GM19239 (cell line): ENCODE results near the gene TRAPPC4.
A peak's percentile ranks its signal among the peaks of the same experiment; 100 is the strongest.
"Not testable (repeated sequence)": the region's sequence is repeated elsewhere in the genome, so short reads cannot be mapped to it uniquely, and the experiment has no call there.

ENCODE experiments used
- DNase-seq: peaks from one replicate; pipeline ENCODE4 v3.0.0; 2011; ENCODE audit warnings: low spot score; ENCODE audit not compliant: insufficient read length
- FAIRE-seq: peaks from 2 replicates; lab custom pipeline; 2011; peaks lifted over from hg19 to GRCh38; lab: Jason Lieb, UNC

Gene TRAPPC4

GRCh38 chr11:119030329-119031047, 11.9 kb downstream of the TRAPPC4 start, which contains the start of gene SLC37A4:
TSS of gene SLC37A4 (minus strand) at chr11:119030877.
- DNase-seq (peak; percentile 95), FAIRE-seq (peak; percentile 97)

DNA sequence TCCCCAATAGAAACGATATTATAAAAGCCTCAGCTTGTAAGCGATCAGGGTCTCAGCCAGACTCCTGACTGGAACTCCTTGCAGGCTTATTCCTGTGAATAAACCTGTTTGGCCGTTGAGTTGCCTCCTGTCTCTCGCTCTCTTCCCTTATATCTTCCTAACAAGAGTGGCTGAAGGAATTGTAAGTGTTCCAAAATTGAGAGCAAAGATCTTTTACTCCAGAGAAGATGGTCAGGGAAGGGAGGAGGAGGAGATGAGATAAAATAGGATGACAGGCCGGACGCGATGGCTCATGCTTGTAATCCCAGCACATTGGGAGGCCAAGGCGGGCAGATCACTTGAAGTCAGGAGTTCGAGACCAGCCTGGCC, 13.3 kb downstream of the TRAPPC4 start:
- DNase-seq (no peak), FAIRE-seq (no peak)

GRCh38 chr11:119033421-119033820, 14.9 kb downstream of the TRAPPC4 start:
- DNase-seq, FAIRE-seq: not testable (repeated sequence)

DNA sequence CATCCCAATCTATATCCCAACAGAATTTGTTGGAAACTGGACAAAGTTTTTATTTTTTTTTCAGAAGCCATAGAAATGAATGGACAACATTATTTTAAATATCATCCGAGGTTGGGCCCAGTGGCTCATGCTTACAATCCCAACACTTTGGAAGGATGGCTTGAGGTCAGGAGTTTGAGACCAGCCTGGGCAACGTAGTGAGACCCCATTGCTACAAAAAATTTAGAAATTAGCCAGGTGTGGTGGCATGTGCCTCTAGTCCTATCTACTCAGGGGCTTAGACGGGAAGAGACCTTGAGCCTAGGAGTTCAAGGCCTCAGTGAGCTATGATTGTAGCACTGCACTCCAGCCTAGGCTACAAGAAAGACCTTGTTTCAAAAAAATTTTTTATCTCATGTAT, 16.2 kb downstream of the TRAPPC4 start:
- DNase-seq (no peak), FAIRE-seq (no peak)

DNA sequence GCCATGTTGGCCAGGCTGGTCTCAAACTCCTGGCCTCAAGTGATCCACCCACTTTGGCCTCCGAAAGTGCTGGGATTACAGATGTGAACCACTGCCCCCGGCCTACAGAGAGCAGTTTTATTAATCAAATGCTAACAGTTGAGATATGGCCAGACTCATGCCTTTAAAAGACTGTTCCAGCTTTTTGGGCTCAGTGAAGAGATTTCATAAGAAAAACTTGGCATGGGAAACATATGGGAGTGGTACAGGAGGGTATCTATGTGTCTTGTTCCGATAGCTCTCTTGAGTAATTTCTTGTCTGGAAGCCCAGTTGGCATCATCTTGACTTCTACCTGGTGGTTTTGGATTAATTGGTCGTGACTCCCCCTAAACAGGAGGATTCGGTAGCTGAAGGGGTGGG, 20.3 kb downstream of the TRAPPC4 start:
- FAIRE-seq, result no peak
- no peak for DNase-seq

GRCh38 chr11:119039471-119039870, 20.9 kb downstream of the TRAPPC4 start:
- DNase-seq, FAIRE-seq: not testable (repeated sequence)

DNA sequence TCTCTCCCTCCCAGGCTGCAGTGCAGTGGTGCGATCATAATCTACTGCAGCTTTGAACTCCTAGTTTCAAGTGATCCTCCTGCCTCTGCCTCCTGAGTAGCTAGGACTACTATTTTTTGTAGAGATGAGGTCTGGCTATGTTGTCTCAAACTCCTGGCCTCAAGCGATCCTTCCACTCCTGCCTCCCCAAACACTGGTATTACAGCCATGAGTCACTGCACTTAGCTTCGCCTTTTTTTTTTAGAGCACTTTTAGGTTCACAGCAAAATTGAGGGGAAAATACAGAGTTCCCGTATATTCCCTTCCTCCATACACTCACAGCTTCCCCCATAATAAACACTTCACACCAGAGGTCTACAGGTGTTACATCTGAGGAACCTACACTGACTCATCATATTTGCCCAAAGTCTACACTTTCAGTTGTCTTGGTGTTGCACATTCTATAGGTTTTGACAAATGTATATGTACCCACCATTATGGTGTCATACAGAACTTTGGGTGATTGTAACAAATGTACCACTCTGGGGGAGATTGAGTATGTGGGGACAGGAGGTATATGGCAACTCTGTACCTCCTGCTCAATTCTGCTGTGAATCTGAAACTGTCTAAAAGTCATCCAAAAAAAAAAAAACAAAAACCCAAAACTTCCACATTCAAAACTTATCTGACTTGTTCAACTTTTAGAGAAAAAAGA, 23.4 kb downstream of the TRAPPC4 start:
- DNase-seq (no peak), FAIRE-seq (no peak)

- FAIRE-seq, result no peak
- no peak for DNase-seq
Observed at GRCh38 chr11:119042927-119043326, 24.4 kb downstream of the TRAPPC4 start.

DNA sequence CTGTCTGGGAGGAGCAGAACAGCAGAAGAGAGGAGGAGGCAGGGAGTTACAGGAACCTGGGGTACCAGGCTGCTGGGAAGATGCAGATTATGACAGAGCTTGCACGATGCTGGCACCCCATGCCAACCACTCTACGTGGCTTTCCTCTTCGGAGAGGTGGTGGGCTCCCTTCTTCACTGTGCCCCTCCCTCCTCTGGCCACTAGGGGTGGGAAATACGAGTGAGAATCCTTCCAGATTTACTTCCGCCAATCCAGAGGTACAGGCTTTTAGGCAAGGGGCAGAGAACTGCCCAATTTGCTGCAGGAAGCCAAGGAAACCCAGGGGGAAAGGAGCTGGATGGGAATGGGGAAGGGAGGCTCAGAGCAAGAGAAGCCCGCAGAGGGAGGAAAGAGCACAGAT, 26.1 kb downstream of the TRAPPC4 start:
- DNase-seq, result no peak
- no peak for FAIRE-seq

DNA sequence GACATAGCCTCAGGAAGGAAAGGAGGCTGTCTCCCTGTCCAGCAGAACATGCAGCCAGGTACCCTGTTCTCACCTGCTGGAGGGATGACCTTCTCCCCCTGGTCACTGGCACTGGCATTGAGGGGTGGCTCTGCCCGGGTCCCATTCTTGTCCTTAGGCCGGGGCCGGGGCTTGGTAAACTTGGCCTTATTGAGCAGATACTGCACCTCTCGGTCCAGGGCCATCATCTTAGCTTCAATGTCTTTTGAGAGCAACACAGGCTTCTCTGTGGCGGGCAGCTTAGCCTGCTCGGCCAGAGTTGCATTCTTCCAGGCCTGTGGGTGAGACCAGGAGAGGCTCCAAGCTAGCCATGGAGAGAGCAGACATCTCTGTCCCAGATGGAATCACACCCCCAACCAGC, 27.9 kb downstream of the TRAPPC4 start:
- DNase-seq, result no peak
- no peak for FAIRE-seq

- DNase-seq (no peak), FAIRE-seq (no peak)
Observed at GRCh38 chr11:119047205-119047604, 28.6 kb downstream of the TRAPPC4 start.

- FAIRE-seq, result no peak
- no peak for DNase-seq
Observed at GRCh38 chr11:119048644-119049043, 30.1 kb downstream of the TRAPPC4 start.

DNA sequence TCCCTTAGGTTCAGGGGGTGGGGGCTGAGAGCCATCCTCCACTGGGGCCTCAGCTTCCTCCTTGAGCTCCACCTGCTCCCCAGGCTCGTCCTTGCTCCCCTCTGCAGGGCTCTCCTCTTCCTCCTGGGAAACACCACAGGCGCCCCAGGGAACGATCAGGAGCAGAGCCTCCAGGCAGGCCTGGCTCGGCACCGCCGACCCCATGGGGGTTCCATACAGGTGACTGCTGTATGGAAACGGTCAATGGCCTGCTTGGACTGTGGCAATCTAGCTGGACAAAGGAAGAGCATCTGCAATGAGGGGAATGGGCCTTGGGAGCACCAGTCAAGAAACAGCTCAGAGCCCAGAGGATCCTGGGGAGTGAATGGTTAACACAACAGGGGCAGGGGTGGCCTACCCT, 30.5 kb downstream of the TRAPPC4 start:
- FAIRE-seq (no peak), DNase-seq (no peak)

DNA sequence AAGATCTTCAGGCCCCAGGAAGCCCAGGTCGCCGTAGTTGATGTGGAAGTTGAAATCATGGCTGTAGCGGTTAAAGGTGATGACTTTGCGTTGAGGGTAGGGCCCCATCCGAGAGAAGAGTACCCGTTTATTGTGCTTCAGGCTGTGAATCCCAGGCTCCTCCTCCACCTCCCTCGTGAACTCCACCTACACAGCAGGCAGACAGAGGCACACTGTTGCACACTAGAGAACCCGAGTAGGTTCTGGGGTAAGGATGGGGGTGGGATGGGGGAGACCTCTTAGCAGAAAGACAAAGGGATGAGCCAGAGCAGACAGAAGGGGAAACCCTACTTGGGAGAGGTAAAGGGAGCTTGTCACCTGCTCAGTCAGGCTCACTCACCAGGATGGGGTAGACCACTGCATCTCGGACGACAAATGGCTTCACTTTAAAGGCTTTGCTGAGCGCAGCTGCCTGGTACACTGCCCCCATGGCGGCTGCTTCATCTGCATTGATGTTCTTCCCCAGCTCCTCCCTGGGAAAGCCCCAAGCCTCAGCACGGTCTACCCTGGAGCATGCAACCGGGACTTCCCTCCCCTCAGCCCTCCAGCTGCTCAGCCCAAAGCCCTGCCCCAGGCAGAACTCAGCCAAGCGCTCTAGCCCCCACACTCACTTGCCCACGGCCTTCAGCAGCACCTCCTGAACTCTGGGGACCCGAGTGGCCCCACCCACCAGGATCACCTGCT, 33.0 kb downstream of the TRAPPC4 start:
- FAIRE-seq (peak; percentile 64), DNase-seq (no peak)

GRCh38 chr11:119052163-119052814, 33.7 kb downstream of the TRAPPC4 start:
- DNase-seq, result no peak
- no peak for FAIRE-seq

DNA sequence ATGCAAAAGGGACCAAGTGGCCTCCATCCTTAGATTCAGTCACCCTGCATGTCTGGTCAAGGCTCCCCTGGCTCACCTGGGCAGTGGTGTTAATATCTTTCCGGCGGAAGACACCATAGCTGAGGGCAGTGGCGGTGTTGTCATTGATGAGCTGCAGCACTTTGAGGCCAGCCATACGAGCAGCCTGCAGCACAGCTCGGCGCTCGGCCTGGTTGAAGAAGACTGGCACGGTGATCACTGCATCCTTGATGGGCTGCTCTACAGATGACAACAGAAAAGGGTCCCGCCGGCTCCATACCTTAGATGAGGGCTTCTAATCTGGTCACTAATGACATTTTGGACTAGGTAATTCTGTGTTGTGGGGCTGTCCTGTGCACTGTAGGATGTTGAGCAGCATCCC, 35.9 kb downstream of the TRAPPC4 start:
- FAIRE-seq, result no peak
- DNase-seq, result no peak

- DNase-seq, result no peak
- FAIRE-seq, result no peak
Observed at GRCh38 chr11:119055901-119056300, 37.3 kb downstream of the TRAPPC4 start.

GRCh38 chr11:119056421-119056999, 37.9 kb downstream of the TRAPPC4 start:
- FAIRE-seq (peak; percentile 55), DNase-seq (peak; percentile 37)

DNA sequence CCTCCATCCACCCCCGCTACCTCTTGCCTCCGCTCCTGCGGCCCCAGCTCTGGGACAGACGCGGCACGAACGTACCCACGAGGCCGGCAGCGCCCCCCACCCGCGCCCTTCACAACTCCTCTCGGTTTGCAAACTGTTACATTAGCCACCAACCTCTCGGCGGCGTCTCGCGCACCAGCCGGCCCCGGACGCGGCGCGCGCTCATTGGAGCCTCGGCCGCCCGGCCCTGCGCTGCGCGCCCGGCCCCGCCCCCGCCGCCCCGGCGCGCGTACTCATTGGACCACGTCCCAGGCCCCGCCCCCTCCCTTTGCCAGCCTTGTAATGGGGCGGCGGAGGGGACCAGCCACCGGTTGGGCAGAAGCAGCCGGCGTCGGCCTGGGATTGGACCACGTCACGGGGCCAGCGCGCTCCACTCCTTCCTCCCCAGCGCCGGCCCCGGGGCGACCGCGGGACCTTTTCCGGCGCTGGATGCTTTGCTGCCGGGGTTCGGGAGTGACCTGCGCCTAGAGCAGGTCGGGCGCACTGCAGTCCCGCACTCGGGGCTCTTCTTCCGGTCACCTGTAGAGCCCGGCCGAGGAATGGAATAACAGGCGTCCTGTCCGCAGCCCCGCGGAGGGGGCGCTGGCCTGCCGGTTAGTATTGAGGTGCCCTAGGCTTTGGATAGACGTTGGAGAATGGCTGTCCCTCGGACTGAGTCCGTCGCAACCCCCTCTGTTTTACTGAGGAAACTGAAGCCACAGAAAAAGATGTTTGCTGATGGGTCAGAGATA, 38.6 kb downstream of the TRAPPC4 start, which contains the start of gene HYOU1:
Gene HYOU1, minus strand, starts transcription at position 206 of the 770 bp plus-strand sequence. CDS start 1,045 bp downstream, outside the sequence.
- FAIRE-seq, result peak; percentile 87
- DNase-seq, result peak; percentile 99
